Esophagus muscularis mucosa (tissue), 3 donors: ENCODE measurements around the gene AAGAB.

Experiments
- CTCF ChIP-seq, 3 experiments: fragments of 200-600 bp in 2 of 3; fragments of 450-650 bp in 1 of 3; sonication (generic) in 2 of 3; IDR thresholded peaks; one replicate each; pipeline ENCODE4 v1.5.1; 2017 to 2019; ENCODE audit warnings: antibody characterized with exemption in 3 of 3, mild to moderate bottlenecking in 2 of 3, moderate library complexity in 1 of 3
- POLR2A ChIP-seq: fragments of 450-650 bp; IDR thresholded peaks from one replicate; pipeline ENCODE4 v1.6.1; 2017; ENCODE audit warnings: antibody characterized with exemption, moderate library complexity, mild to moderate bottlenecking, low read depth
- POLR2AphosphoS5 ChIP-seq, 2 donors: sonication (generic); formaldehyde crosslinking; IDR thresholded peaks; one replicate each; pipeline ENCODE4 v1.6.1; 2017; ENCODE audit warnings: antibody characterized with exemption in 2 of 2

- TF ChIP-seq CTCF (IDR thresholded peaks at IDR 0.05) = no peak
- no peak for TF ChIP-seq POLR2A
- no peak for TF ChIP-seq POLR2AphosphoS5 (IDR thresholded peaks at IDR 0.05)
Measured at GRCh38 chr15:67164401-67164791, 90.1 kb downstream of the AAGAB start.
